Smooth muscle cell (in vitro differentiated cells): ENCODE data around the gene FGF8. TPM values are rescaled to one million over a fixed set of nuclear protein-coding genes. Genes with fewer than 3 reads are reported as not detected.

Experiments
- DNase-seq: peaks from one replicate; lab custom pipeline; 2025; ENCODE audit not compliant: unreplicated experiment; lab: John Stamatoyannopoulos, UW
- H2AFZ ChIP-seq: fragments of 200-600 bp; sonication (generic); 2 replicates; pipeline ENCODE4 v1.6.0; 2016; ENCODE audit warnings: antibody characterized with exemption, low read depth, mild to moderate bottlenecking
- H3F3A ChIP-seq: fragments of 200-600 bp; sonication (generic); 2 replicates; pipeline ENCODE4 v1.6.0; 2017; ENCODE audit warnings: antibody characterized with exemption, low read depth
- H3K27ac ChIP-seq: fragments of 200-600 bp; sonication (generic); 2 replicates; pipeline ENCODE4 v1.5.1; 2016; ENCODE audit warnings: low read depth, mild to moderate bottlenecking
- H3K27me3 ChIP-seq: fragments of 200-600 bp; sonication (generic); 2 replicates; pipeline ENCODE4 v1.6.1; 2016; ENCODE audit warnings: low read depth, mild to moderate bottlenecking
- H3K36me3 ChIP-seq: fragments of 200-600 bp; sonication (generic); 2 replicates; pipeline ENCODE4 v1.5.1; 2016; ENCODE audit warnings: low read depth
- H3K4me1 ChIP-seq: fragments of 200-600 bp; sonication (generic); 2 replicates; pipeline ENCODE4 v1.5.1; 2016; ENCODE audit warnings: low read depth
- H3K4me2 ChIP-seq: fragments of 200-600 bp; sonication (generic); 2 replicates; pipeline ENCODE4 v1.6.0; 2016; ENCODE audit warnings: mild to moderate bottlenecking
- H3K4me3 ChIP-seq: fragments of 200-600 bp; sonication (generic); 2 replicates; pipeline ENCODE4 v1.5.1; 2016; ENCODE audit warnings: mild to moderate bottlenecking
- H3K79me2 ChIP-seq: fragments of 200-600 bp; sonication (generic); 2 replicates; pipeline ENCODE4 v1.6.0; 2016; ENCODE audit warnings: low read depth, mild to moderate bottlenecking
- H3K9ac ChIP-seq: fragments of 200-600 bp; sonication (generic); 2 replicates; pipeline ENCODE4 v1.6.0; 2016; ENCODE audit warnings: low read depth
- H3K9me3 ChIP-seq: fragments of 200-600 bp; sonication (generic); replicated peaks from 2 replicates; pipeline ENCODE4 v1.5.1; 2016; ENCODE audit warnings: low read depth
- H4K20me1 ChIP-seq: fragments of 200-600 bp; sonication (generic); 2 replicates; pipeline ENCODE4 v1.6.0; 2016; ENCODE audit warnings: low read depth
- WGBS: methylation state at CpG from one replicate; pipeline ENCODE4 v1.1.7; 2016; ENCODE audit warnings: low lambda C conversion rate; 5-methylcytosine and 5-hydroxymethylcytosine counted together
- polyA plus RNA-seq: library from polyadenylated mRNA; unstranded; fragments of >200 nt; fragmentation: Nextera tagmentation; extraction: Ambion mirVana; gene quantifications from 2 replicates; pipeline ENCODE4 v1.2.1, GENCODE V29; 2016
- total RNA-seq: library from RNA; depleted of rRNA; stranded (reverse); fragments of >200 nt; gene quantifications from 2 replicates; pipeline ENCODE4 v1.2.3, GENCODE V29; 2014
- TF ChIP-seq, protein P1 (sequence below): fragments of 200-600 bp; sonication (generic); IDR thresholded peaks from 2 replicates; pipeline ENCODE4 v1.5.1; 2017; ENCODE audit warnings: borderline replicate concordance, mild to moderate bottlenecking, antibody characterized with exemption; ENCODE audit not compliant: insufficient read depth, poor library complexity, severe bottlenecking

Gene FGF8
- total and polyA plus RNA-seq, 2 experiments from 2014 or later, result not detected

DNA sequence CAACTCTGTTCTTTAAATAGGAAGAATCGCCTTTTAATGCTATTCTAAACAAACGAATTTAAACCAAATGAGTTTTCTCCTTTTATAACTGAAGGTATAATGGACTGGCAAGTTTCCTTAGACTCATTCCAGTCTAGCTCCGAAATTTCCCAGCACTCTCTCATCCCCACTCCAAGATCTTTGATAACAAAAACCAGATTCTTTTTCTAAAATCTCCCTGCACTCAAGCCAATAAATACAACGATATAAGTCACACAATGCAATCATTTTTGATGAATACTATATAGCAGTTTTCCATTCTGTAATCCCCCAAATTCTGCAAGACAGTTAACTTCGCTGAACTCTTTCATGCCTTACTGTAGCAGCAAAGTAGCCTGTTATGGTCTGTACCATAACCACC lies 40.5 kb upstream of the FGF8 start:
- Histone ChIP-seq H2AFZ (no peak overlapping the region), H3K4me3 (peak overlapping the region; percentile 85), H3K27ac (peak overlapping the region; percentile 84), H3K9ac (peak overlapping the region; percentile 85), H3K4me2 (peak overlapping the region; percentile 99), H3F3A (peaks cover 4% of the 10 kb centered on the region), H3K9me3 (no peaks in the 10 kb centered on the region), H3K4me1 (peaks cover 29% of the 10 kb centered on the region), H3K79me2 (peaks cover 66% of the 10 kb centered on the region), H3K36me3 (no peaks in the 10 kb centered on the region), H4K20me1 (peaks cover 67% of the 10 kb centered on the region), H3K27me3 (no peaks in the 10 kb centered on the region)
- no peak for DNase-seq
- TF ChIP-seq, protein P1, sequence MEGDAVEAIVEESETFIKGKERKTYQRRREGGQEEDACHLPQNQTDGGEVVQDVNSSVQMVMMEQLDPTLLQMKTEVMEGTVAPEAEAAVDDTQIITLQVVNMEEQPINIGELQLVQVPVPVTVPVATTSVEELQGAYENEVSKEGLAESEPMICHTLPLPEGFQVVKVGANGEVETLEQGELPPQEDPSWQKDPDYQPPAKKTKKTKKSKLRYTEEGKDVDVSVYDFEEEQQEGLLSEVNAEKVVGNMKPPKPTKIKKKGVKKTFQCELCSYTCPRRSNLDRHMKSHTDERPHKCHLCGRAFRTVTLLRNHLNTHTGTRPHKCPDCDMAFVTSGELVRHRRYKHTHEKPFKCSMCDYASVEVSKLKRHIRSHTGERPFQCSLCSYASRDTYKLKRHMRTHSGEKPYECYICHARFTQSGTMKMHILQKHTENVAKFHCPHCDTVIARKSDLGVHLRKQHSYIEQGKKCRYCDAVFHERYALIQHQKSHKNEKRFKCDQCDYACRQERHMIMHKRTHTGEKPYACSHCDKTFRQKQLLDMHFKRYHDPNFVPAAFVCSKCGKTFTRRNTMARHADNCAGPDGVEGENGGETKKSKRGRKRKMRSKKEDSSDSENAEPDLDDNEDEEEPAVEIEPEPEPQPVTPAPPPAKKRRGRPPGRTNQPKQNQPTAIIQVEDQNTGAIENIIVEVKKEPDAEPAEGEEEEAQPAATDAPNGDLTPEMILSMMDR, result no peak
- 2% methylated on average over 5 of the region's 5 CpGs for WGBS

DNA sequence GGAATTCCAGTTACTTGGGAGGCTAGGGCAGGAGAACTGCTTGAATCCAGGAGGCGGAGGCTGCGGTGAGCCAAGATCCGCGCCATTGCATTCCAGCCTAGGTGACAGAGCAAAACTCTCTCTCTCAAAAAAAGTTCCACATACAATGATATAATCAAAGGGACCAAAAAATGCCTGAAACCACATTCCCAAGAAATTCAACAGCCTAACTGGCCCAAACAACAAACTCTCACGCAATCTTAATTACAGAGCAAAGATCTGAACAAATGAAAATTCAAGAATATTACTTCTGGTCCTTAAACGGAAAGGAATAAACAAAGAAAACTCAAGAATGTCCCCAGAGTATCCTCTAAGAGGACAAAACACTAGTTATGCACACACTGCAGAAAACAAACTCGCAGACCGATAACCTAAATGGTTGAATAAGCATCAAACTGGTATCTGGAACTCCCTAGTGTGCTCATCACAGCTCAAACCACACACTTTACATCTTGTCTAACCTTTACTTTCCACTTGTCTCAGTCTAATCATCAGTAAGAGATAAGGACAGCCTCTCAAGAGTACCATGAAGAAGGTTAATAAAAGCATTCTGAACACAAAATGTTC lies 38.7 kb upstream of the FGF8 start:
- peaks cover 85% of the 10 kb centered on the region for H3K79me2 ChIP-seq
- H3K4me1 ChIP-seq, result peaks cover 29% of the 10 kb centered on the region
- peaks cover 85% of the 10 kb centered on the region for H4K20me1 ChIP-seq
- 79% methylated on average over 8 of the region's 8 CpGs for WGBS
- H3K9ac ChIP-seq, result no peak overlapping the region
- TF ChIP-seq, protein P1, result no peak
- no peaks in the 10 kb centered on the region for H3K27me3 ChIP-seq
- peaks cover 9% of the 10 kb centered on the region for H3K36me3 ChIP-seq
- DNase-seq, result no peak
- H3K27ac ChIP-seq, result peak overlapping the region; percentile 3
- no peaks in the 10 kb centered on the region for H3K9me3 ChIP-seq
- H3K4me2 ChIP-seq, result peak overlapping the region; percentile 99
- H2AFZ ChIP-seq, result no peak overlapping the region
- peaks cover 4% of the 10 kb centered on the region for H3F3A ChIP-seq
- H3K4me3 ChIP-seq, result peak overlapping the region; percentile 85

DNA sequence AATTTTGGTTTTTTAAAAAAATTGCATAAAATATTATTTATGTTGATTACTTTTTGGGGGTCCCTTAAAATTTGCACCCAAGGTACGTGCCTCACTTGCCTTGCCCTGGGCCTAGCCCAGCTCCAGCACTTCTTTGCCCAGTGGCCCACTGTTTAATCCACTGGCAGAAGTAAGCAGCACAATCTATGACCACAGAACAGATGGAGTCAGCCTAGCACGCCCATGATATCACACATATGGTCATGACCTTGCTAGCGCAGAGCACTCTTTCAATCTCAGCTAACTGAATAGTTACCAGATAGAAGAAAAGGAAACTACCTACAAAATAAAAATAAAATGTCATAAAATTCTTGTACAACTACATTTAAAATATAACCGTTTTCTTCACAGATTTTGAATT lies 36.7 kb upstream of the FGF8 start:
- TF ChIP-seq, protein P1, result no peak
- Histone ChIP-seq H3K27ac (no peak overlapping the region), H3K9me3 (no peaks in the 10 kb centered on the region), H3K9ac (no peak overlapping the region), H3K4me2 (no peak overlapping the region), H3K79me2 (peaks cover 99% of the 10 kb centered on the region), H3K36me3 (peaks cover 20% of the 10 kb centered on the region), H4K20me1 (peaks cover 100% of the 10 kb centered on the region), H3F3A (peaks cover 8% of the 10 kb centered on the region), H2AFZ (no peak overlapping the region), H3K4me1 (peaks cover 22% of the 10 kb centered on the region), H3K4me3 (no peak overlapping the region), H3K27me3 (no peaks in the 10 kb centered on the region)
- DNase-seq, result no peak
- 94% methylated on average over 4 of the region's 4 CpGs for WGBS

DNA sequence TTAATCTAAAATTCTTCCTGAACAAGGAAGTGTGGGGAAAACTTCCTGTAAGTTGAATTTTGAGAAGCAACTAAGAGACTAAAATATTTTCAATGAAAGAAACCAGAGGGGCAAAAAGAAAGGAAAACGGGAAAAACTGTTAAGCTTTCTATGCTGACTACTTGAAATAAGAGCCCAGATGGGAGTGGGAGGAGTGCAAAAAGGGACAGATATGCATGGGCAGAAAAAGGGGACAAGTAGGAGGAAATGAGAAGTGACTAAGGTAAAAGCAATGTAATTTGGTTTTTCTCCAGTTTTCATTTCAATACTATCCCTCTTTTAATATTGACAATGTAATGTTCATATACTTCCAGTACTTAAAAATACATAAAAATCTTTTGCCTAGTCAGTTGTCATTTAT lies 31.2 kb upstream of the FGF8 start:
- TF ChIP-seq, protein P1, result no peak
- Histone ChIP-seq H3K9ac (no peak overlapping the region), H2AFZ (no peak overlapping the region), H3K4me1 (no peaks in the 10 kb centered on the region), H3K9me3 (no peaks in the 10 kb centered on the region), H4K20me1 (peaks cover 96% of the 10 kb centered on the region), H3K4me3 (no peak overlapping the region), H3F3A (peaks cover 5% of the 10 kb centered on the region), H3K27ac (peak overlapping the region; percentile 6), H3K4me2 (no peak overlapping the region), H3K36me3 (peaks cover 42% of the 10 kb centered on the region), H3K79me2 (peaks cover 85% of the 10 kb centered on the region), H3K27me3 (no peaks in the 10 kb centered on the region)
- no peak for DNase-seq
- WGBS, result 86% methylated on average over 1 of the region's 1 CpG
